Activated CD4-positive, alpha-beta T cell treated with anti-CD3 and anti-CD28 coated beads, Interleukin-2, amount 50 U/mL, for 1 hour (primary cell): ENCODE measurements around the gene SUFU.
A peak's percentile ranks its signal among the peaks of the same experiment; 100 is the strongest.

Experiments
- DNase-seq: peaks from one replicate; pipeline ENCODE4 v3.0.0-alpha.2; 2020

Gene SUFU

DNA sequence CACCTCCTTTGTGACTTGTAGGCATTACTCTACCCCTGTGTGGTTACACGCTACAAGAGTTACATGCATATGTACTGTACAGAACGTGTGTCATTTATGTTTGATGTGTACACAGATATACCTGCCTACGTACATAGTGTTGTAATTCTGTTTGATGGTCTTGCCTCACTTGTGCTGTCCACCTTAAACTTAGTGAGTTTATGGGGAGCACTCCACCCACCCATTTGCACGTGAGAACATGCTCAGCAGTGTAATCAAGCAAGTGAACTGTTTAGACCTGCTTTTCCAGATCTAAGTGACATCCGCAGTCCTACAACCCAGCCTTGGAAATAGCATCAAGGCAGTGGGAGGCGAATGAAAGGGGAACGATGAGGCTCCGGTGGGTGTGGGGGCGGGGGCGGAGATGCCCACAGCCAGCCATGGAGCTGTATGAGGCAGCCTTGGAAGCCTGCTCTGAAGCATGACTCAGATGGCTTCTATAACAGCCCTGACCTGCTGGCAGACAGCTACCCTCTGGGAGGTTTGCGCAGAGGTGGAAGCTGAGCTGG is 52.1 kb downstream of the SUFU start:
- no peak for DNase-seq

DNA sequence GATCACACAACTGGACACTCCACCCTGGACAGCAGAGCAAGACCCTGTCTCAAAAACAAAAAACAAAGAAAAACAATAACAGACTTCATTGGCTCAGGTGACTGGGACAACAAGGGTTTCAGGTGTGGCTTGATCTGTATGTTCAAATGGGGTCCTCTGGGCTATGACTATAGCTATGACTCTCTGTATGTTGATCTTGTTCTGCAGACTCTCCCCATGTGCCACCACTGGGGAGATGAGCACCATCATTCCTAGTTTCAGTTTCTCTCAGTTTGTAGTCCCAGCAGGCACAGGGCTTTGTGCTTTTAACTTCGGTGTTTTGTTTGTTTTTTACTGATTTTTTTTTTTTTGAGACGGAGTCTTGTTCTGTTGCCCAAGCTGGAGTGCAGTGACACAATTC is 53.8 kb downstream of the SUFU start:
- no peak for DNase-seq

DNA sequence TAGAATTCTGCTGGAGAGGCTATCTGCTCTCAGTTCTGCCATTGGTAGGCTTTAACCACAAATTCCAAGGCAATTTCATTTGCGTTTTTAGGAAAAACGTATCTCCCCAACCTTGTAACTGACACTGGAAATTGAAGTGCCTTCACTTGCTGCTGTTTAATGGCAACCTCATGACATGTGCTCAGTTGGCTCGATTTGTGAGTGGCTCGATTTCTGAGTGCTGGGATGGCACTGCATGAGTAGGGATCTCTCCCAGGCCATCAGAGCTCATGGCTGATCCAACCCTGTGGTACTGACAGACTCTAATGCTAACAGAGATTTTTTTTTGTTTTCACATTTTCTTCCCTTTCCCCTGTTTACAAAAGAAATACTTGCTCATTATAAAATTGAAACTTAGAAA is 56.0 kb downstream of the SUFU start:
- no peak for DNase-seq

DNA sequence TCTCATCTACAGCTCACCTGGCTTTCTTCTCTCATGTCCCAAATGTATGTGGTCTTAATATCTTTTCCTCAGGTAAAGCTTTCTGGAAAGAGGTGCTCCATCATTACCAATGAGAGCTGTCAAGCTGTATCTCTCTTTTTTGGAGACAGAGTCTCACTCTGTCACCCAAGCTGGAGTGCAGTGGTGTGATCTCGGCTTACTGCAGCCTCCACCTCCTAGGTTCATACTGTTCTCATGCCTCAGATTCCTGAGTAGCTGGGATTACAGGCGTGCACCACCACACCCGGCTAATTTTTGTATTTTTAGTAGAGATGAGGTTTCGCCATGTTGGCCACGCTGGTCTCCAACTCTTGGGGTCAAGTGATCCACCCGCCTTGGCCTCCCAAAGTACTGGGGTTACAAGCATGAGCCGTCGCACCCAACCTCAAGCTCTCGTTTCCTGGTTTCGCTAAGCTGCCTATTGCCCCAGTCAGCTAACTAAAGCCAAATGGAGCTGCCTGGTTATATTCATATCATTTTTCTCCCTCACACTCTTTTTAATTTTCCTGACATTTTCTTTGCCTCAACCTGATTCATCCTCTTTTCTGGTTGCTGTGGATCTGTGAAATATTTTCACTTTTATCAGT is 60.5 kb downstream of the SUFU start:
- DNase-seq, result no peak

DNA sequence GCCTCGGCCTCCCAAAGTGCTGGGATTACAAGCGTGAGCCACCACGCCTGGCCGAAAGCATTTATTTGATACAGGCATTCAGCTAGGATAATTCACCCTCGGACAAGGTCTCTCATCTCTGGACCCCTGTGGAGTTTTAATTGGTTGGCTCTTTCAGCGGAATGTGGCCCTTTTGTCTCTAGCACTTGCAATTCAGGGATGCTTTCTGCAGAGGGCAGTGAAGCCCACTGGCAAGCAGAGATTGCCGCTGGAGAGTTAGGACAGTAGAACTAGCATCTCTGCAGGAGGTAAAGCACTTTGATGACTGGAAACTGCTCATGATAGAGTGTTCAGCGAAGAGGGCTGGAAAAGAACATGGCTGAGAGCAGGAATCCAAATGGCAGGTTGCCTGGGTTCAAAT is 62.0 kb downstream of the SUFU start:
- no peak for DNase-seq

DNA sequence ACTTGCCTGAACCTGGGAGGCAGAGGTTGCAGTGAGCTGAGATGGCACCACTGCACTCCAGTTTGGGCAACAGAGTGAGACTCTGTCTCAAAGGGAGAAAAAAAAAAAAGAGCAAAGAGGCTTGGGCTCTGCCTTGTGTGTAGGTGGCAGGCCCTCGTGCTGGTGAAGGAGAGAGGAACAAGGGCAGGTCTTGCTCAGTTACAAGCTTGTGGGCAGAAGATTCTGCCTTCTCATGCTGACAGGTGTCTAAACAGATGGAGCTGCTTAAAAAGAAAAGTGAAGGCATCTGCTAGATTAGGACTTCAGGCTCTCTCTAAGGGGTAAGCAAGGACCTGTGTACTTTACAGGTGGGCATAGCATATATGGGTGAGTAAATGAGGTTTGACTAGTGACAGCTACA is 75.0 kb downstream of the SUFU start:
- no peak for DNase-seq

DNA sequence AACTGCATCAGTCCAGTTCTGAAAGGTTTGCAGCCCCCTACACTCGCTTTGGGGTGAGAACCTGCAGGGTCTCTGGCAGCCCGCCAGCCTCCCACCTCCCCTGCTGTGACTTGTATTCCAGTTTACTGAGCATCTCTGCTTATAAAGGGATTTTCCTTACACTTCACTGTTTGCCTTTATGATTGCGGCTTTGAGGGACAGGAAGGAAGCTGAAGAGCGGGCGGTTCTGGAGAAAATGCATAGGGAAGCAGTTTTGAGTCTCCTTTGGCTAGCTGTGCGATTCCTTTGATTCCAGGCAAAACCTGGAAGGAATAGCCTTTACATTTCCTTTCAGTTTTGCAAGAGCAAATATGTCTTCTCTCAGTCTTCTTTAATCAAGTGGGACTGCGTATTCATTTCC is 75.6 kb downstream of the SUFU start:
- no peak for DNase-seq

DNA sequence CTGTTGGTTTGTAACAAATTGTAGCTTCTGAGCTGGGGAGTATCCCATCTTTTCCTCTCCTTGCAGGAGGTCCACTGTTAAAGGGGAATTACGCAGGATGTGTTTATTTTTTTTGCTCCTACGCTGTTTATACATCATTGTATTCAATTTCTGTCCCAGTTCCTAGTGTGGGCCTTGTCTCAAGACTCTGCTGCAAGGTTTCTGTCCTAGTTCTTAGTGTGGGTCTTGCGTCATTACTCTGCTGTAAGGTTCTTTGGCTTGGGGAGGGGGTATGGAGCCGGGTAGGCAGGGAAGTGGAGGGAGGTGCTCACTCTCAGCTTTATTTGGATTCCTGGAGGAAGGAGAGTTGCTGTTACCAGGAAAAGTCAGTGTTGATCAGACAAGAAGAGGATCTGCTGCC is 76.5 kb downstream of the SUFU start:
- no peak for DNase-seq

DNA sequence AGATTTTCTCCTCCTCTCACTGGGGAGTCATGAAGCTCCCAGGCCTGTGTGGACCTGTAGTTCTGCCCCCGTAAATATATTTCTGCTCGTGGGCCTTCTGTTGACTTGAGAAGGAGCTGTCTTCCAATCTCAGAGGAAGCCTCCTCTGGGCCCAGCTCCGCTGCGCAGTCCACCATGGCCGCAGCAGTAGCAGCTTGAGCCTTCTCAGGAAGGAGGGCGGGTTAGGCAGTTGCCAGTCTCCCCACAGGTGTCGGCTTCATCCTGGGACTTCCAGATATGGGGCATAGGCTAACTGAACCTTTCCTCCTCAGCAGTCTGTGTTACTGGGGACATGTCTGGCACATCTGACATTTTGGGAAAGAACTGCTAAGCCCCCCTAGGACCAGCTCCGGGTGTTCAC is 77.6 kb downstream of the SUFU start:
- no peak for DNase-seq

DNA sequence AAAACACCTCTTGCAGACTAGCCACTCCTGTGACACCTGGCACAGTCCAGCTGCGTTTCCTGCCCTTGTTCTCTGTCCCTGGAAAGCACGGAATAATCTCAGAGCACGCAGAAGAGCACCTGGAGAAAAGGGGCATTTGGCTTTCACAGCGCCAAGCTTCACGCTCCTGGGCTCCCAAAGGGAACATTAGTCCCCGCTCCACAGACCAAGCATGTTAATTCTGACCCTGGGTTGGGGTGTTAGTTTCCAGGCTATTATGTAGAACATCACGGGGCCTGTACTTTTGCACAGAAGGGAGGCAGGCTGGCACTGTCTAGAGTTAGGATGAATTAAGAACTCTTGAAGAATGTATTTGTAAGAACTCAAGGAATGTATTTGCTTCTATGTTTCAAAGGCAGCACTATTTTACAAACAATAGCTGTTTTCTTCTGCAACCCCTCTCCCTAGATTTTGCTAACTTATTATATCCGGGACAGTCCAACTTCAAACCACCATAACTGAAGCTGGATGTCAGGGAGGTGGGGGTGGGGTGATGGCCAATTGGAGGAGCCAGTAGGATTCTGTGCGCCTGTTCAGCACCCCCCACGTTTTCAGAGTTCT is 78.3 kb downstream of the SUFU start:
- no peak for DNase-seq

DNA sequence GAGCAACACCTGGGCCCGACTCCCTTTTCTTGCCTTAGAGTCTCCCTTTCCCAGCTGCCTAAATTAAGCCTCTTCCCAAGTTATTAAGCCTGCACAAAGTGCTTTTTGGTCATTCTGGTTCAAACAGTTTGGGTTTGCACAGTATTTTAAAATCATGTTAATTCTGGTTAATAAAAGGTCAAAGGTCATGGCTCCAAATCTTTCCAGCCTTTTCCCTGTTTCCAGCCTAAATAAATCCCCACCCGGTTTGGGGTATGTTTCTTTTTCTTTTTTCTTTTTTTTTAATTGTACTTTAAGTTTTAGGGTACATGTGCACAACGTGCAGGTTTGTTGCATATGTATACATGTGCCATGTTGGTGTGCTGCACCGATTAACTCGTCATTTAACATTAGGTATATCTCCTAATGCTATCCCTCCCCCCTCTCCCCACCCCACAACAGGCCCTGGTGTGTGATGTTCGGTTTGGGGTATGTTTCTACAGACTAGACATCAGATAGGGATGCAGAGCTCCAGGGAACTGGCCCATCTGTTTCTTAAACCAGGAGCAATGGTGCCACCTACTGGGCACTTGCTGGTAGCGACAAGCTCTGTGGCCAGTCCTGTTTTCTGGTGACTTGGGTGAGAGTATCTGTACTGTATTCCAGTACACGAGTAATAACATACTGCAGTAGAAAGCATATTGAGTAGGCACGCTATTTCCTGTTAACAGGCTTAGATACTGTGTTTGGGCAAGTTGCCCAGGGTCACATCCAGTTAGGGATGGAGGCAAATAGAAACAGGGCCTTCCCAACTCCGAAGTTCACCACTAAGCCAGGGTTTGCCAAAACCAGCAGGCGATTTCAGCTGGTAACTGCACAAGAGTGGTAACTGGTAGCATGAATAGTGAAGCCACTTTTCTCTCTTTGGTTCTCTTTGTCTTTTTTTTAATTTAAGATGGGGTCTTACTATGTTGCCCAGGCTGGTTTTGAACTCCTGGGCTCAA is 80.0 kb downstream of the SUFU start:
- peak; percentile 77 for DNase-seq

DNA sequence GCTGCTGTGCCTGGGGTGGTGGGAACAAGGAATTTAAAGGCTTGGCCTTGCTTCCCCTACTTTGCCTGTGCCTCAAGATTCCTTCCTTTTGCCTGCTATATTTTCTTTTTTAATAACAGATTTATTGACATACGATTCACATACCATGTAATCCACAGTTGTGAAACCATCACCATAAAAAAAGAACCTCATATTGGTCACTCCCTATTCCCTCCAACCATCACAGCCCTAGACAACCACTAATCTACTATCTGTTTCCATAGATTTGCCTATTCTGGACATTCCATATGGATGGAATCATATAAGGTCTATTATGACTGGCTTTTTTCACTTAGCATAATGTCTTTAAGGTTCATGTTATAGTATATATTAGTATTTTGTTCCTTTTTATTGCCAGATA is 81.3 kb downstream of the SUFU start:
- DNase-seq, result no peak

DNA sequence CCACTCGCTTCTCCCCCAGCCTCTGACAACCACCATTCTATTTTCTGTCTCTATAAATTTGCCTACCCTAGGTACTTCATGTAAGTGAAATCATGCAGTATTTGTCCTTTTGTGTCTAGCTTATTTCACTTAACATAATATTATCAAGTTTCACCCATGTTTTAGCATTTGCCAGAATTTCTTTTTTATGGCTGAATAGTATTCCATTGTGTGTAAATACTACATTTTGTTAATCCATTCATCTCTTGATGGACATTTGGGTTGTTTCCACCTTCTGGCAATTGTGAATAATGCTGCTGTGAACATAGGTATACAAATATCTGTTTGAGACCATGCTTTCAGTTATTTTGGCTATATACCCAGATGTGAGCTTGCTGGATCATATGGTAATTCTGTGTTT is 83.1 kb downstream of the SUFU start:
- DNase-seq, result no peak

DNA sequence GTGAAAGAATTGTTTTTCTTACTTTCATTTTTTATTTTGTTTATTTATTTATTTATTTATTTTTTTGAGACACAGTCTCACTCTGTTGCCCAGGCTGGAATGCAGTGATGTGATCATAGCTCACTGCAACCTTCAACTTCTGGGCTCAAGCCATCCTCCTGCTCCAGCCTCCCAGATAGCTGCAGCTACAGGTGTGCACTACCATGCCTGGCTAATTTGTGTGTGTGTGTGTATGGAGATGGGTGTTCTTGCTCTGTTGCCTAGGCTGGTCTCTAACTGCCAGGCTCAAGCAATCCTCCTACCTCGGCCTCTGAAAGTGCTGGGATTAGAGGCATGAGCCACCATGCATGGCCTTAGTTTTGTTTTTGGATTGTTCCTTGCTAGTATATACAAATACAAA is 85.1 kb downstream of the SUFU start:
- no peak for DNase-seq

DNA sequence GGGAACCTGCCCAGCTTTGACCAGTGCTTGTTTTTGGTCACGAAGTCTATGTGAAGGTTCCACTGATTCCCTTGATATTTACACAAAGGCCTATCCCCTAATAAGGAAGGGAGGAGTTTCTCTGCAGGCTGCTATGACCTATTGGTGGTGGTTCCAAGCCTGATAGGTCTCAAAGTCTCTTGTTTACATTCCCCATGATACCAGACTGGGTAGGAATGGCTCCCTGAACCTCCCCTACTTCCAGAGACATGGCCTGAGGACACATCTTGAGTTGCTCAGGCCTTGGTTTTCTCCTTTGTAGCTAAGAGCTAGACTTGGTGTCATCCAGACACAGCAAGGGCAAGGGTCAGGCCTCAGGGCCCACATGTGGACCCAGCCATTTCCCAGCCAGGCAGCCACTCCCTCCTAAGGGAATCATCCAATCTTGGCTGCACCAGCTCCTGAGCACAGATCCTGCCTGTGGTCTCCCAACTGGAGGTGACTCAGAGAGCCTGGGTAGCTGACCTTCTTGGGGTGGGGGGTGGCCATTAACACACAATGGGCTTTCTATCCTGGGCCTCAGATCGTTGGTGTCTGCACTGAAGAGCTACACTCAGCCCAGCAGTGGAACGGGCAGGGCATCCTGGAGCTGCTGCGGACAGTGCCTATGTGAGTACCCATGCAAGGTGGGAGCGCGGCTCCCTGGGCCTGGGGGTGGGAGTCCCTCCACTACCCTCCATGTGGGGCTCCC is 89.5 kb downstream of the SUFU start:
- no peak for DNase-seq

DNA sequence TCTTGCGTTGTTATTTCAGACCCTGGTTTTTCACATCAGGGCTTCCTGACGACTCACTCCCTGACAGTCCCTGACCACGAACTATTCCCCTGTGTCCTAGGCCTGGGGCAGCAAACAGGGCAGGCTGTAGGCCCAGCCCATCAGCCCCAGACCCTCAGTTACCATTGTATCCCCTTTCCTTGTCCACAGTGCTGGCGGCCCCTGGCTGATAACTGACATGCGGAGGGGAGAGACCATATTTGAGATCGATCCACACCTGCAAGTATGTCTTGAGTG is 90.0 kb downstream of the SUFU start:
- no peak for DNase-seq

DNA sequence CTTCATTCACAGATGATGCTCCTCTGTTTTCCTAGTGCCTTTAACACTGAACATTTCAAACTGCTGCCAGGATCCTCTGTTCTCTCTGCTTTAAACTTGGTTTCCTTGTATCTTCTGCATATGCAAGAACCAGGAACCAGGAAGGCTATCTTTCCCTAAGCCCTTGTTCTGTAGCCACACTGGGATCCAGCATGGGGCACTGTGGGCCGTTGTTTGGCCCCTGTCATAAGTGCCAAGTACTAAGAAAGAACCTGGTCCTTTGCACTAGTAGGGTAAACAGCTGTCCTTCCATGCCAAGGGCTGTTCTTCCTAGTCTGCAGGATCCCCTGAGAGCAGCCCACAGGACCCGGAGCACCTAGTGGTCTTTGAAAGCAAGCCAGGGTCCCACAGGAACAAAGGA is 91.5 kb downstream of the SUFU start:
- DNase-seq, result no peak

DNA sequence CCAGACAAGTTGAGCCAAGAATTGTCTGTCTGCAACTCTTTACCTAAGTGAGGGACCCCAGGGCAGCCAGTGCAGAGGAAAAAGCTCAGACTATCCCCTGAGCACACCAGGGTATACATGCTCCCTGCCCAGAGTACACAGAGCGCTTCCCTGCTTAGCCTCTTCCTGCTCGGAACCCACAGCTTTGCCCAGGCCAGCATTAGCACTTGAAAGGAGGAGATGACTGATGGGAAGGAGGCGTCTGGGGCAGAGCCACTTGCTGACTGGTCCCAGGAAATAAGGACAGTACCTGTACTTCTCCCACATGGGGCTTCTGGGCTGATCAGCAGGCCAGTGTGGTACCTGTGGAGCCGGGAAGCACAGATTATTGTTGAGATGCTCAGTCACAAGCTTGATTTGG is 92.1 kb downstream of the SUFU start:
- DNase-seq, result no peak

DNA sequence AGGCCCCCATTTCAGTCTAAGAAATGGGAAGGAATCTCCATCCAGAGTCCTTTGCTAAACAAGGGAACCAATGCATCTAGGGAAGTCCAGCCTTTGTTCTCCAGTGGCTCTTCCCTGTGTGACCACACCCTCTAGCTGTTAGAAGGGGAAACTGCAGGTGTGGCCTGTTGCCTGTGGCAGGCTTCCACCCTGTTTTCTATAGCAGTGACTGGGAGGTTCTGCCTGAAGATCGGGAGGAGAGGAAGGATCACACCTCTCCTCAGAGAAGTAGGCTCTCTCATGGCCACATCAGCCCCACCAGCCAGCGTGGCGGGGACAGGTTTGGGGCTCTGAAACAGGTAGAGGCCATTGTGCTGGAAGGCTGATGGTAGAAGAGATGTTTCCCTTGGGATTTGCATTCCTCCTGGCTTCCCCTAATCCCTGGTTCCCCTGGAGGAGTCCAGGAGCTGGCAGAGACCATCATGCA is 92.8 kb downstream of the SUFU start:
- DNase-seq, result no peak

DNA sequence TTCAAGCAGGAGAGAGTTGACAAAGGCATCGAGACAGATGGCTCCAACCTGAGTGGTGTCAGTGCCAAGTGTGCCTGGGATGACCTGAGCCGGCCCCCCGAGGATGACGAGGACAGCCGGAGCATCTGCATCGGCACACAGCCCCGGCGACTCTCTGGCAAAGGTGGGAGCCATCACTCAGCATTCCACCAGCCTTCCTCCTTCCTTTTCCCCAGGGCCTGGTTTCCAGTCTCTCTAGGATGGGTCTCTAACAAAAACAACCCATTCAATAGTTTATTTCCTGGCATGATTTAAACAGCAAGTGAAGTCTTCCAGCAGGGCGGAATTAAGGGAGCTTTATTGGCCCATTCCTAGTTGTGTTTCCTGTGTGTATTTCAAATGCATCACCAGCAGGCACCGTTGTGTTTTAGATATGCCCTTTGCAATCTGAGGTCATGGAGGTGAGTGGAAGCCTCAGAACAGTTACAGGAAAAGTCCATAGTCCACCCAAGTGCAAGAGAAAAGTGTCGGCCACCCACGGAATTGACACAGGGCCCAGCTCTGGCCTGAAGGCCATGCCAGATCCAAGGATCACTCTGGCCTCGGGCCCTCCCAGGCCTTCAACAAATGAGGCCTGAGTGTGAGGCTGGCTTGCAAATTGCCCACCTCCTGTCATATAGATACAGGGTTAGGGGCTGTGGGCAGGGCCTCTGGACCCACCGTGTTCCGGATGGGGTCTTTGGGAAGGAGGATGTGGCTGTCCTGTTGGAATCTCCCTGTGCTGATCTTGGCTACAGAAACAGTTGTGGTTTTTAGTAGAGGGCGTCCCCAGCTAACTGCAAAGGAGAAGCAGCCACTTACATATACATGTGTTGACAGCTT is 93.6 kb downstream of the SUFU start:
- DNase-seq, result no peak

DNA sequence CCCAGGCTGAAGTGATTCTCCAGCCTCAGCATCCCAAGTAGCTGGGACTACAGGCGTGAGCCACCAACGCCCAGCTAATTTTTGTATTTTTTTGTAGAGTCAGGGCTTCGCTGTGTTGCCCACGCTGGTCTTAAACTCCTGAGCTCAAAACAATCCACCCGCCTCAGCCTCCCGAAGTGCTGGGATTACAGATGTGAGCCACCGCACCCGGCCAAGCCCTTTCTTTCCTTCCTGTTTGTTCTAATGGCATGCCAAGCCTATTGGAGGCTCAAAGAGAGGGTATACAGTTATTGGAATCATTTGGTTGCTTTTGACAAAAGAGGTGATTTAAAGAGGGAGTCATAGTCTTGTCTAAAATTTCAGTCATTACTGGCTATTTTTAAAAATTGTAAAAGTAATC is 94.5 kb downstream of the SUFU start:
- no peak for DNase-seq
